Measurements from ENCODE around the gene LAMTOR2.

Gene LAMTOR2

DNA sequence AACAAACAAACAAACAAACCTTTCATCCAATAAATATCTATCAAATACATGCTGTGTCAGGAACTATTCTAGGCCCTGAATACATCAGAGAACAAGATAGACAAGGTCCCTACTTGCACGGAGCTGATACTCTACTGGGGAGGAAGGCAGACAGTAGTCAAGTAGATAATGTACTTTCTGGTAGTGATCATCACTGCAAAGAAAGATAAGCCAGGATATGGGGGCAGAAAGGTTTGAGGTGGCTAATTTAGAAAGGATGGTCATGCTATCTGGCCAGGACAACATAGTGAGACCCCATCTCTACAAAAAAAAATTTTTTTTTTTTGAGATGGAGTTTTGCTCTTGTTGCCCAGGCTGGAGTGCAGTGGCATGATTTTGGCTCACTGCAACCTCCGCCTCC is 37.0 kb downstream of the LAMTOR2 start:
- TF ChIP-seq, protein P1, sequence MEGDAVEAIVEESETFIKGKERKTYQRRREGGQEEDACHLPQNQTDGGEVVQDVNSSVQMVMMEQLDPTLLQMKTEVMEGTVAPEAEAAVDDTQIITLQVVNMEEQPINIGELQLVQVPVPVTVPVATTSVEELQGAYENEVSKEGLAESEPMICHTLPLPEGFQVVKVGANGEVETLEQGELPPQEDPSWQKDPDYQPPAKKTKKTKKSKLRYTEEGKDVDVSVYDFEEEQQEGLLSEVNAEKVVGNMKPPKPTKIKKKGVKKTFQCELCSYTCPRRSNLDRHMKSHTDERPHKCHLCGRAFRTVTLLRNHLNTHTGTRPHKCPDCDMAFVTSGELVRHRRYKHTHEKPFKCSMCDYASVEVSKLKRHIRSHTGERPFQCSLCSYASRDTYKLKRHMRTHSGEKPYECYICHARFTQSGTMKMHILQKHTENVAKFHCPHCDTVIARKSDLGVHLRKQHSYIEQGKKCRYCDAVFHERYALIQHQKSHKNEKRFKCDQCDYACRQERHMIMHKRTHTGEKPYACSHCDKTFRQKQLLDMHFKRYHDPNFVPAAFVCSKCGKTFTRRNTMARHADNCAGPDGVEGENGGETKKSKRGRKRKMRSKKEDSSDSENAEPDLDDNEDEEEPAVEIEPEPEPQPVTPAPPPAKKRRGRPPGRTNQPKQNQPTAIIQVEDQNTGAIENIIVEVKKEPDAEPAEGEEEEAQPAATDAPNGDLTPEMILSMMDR (IDR thresholded peaks at IDR 0.05; ENCODE audit: insufficient read depth, missing control alignments), result no peak
- FAIRE-seq (no peak), DNase-seq (ENCODE audit: insufficient read length, low spot score) (no peak)

DNA sequence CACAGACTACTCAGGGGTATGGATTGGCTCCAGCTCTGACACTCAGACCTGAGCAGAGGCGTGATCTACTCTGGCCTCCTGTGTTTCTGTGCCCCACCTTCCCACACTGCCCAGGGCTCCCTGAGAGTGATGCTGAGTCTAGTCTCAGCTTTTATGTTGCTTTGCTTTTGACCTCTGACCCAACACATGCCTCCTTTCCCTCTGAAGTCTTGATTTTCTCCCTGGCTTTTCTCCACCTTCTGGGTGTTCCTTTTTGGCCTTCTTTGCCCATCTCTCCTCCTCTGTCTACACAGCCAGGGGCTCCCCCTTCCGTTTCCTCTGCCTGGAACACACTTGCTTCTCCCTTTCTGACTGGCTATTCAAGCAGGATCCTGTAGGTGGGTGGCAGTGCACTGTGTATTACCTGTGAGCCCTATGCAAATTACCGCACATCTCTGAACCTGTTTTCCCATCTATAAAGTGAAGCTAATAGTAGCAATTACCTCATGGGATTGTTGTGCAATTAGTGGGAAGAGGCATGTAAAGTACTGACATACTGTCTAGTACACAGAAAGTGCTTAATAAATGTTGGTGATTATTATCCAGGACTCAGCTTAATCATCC is 41.4 kb downstream of the LAMTOR2 start:
- TF ChIP-seq, protein P1 (IDR thresholded peaks at IDR 0.05; ENCODE audit: insufficient read depth, missing control alignments), result no peak
- FAIRE-seq, result no peak
- no peak for DNase-seq (ENCODE audit: insufficient read length, low spot score)

DNA sequence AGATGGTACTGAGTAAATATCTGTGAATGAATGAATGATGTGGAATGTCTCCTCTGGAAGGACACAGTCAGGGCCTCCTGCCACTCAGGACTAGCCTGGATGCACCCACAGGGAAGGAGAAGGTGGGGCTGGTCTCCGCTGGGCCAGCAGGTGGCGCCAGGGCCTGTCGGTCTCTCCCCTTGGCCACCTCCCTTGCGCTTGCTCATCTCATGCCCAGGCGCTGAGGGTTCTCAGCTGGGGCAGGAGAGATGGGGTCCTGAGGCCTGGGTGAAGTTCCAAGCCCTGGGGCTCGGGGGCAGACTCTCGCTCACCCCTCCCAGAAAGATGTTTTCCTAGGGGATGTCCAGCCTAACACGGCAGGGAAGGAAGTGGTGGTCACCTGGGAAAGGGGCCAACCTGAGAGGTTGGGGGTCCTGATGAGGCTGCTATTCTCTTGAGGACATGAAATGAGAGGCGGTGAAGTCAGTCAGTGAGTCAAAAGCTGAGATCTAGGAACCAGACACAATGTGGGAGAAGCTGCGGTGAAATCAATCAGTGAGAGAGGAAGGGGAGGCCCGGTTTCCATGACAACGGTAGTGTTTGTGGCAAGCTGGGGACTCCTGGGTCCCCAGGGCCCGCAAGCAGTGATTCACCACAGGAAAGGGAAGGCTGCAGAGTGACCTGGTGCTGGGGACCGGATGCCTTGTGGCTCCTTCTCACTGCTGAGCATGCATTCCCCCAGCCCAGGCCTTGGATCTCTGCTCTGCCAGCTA is 42.2 kb downstream of the LAMTOR2 start:
- TF ChIP-seq, protein P1 (IDR thresholded peaks at IDR 0.05; ENCODE audit: insufficient read depth, missing control alignments), result peak; percentile 97
- no peak for FAIRE-seq

DNA sequence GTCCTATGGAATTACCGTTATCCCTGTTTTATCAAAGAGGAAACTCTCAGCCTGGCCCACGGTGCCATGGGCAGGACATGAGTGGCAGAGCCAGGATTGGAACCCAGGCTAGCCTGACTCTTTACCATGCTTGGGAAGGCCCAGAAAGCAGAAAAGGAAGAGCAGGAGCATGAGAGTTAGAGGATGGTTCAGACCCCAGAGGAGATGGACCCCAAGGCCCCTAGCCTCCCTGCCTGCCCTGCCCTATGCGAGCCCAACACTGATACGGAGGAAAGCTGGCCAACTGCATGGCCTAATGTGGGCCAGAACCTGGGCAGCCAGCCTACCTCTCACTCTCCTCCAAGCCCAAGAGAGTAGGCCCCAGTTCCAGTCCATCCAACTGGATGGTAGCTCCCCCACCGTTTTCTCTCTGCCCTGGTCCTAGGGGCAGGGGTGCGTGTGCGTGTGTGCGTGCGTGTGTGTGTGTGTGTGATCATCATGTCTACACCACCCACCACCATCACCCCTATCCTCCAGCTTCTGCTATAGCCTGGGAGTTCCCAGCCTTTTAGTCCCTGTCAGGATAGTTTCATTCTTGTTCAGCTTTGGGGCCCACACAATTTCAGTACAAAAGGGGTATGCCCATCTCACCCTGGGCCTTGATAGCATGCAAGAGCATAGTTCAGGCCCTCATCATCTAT is 43.1 kb downstream of the LAMTOR2 start:
- FAIRE-seq, result no peak
- TF ChIP-seq, protein P1 (IDR thresholded peaks at IDR 0.05; ENCODE audit: insufficient read depth, missing control alignments), result no peak

More for the DNA sequence above, 42.2 kb downstream of the LAMTOR2 start:
- DNase-seq (ENCODE audit: insufficient read length, low spot score), result peak; percentile 90

DNA sequence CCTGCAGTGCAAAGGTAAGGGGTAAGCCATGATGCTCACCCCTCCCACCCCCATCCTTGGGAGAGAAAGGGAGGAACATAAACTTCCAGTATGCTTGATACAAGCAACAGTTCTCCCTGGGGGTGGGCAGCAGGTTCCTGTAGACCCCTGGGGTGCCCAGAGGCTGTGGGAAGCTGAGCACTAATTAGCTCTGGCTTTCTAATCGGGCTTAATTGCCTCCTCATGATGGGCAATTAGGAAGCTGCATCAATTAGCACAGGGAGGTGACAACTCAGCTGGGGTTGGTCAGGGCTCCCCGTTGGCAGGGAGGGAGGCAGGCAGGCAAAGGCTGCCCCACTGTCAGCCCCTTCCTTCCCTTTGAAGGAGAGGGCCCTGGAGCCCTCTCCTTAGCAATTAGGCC is 44.2 kb downstream of the LAMTOR2 start:
- TF ChIP-seq, protein P1 (IDR thresholded peaks at IDR 0.05; ENCODE audit: insufficient read depth, missing control alignments), result no peak
- FAIRE-seq (no peak), DNase-seq (ENCODE audit: insufficient read length, low spot score) (no peak)

More for the DNA sequence above, 43.1 kb downstream of the LAMTOR2 start:
- no peak for DNase-seq (ENCODE audit: insufficient read length, low spot score)

DNA sequence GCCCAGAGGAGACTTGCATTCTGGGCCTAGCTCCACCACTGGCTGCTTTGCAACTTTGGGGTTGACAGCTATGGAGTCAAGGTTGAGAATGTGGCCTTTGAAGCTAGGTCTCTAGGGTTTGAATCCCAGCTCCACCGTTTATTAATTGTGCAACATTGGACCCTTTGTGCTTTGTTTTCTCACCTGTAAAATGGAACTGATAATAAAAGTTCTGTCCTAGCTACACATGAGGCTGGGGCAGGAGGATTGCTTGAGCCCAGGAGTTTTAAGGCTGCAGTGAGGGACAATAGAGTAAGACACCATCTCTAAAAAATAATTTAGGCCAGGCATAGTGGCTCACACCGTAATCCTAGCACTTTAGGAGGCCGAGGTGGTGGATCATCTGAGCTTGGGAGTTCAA is 44.7 kb downstream of the LAMTOR2 start:
- DNase-seq (ENCODE audit: insufficient read length, low spot score), result no peak
- no peak for FAIRE-seq
- TF ChIP-seq, protein P1 (IDR thresholded peaks at IDR 0.05; ENCODE audit: insufficient read depth, missing control alignments), result no peak

Measured in D721Med (cell line).